ENCODE results near the gene MED22.
A peak's percentile ranks its signal among the peaks of the same experiment; 100 is the strongest.
"Not testable (repeated sequence)": the region's sequence is repeated elsewhere in the genome, so short reads cannot be mapped to it uniquely, and the experiment has no call there.

MED22 gene

GRCh38 chr9:133347985-133348717 is at the start of gene MED22, which contains the start of gene RPL7A:
TSS of gene MED22 (minus strand) at chr9:133348131. CDS start at chr9:133346662, 1,469 bp downstream.
TSS of gene RPL7A (plus strand) at chr9:133348218. CDS start at chr9:133348244, 26 bp downstream.
- peak; percentile 85 for DNase-seq (ENCODE audit: low read depth, low spot score)

DNA sequence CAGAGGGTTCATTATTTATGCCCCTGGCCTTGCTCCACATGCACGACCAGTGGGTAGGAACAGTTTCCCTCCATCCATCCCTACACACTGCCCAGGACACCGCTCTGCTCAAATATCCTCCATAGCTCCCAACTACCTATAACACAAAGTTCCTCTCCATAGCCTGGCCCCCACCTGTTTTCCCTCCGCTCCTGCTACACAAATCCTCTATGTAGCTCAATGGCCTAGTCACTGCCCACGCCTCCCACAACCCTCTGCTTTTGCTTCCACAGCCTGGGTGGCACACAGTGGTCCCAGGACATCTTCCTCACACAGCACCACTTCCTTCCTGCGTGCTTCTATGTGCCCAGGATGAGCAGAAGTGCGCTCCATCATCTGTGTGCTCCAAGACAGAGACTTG is 49.4 kb upstream of the MED22 start:
- DNase-seq (ENCODE audit: low read depth, low spot score): no peak

DNA sequence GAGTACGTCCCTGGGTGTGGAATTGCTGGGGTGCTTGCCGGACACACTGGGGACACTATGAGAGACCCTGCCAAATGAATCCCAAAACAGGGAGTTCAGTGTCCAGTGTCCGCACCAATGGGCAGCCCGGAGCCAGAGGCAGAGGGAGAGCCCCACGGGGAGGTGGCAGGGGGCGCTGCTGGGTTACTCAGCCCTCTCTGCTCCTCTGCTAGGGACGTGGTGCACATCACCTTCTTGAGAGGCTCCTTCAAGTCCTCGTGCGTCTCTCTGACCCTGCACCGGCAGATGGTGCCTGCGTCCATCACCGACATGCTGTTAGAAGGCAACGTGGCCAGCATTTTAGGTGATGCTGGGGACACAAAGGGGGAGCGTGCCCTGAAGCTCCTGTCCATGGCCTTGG is 49.0 kb upstream of the MED22 start:
- DNase-seq (ENCODE audit: low read depth, low spot score): no peak

DNA sequence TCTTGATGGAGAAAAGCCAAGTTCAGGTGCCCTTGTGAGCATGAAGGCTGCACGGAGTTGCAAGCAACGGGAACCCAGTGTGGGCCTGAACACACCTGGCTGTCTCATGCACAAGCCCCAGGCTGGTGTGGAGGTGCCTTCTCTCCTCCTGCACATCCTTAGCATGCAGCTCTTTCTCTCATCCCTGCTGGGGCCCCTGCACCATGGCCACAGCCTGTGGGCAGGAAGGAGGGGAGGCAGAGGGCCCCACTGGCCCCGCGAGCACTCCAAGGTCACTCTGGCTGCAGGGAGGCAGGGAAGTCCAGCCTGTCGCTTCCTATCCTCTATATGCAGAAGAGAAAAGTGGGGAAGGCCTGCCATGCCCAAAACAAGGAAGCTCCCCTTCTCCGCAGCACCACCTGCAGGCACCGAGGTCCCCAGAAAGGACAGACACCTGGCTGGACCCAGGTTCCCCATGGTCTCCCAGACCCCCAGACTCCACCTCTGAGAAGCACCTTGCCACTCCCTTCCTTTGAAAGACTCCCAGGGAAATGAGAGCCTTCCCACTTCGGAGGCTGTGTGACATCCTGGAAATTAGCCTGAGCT is 46.8 kb upstream of the MED22 start:
- no peak for DNase-seq (ENCODE audit: low read depth, low spot score)

DNA sequence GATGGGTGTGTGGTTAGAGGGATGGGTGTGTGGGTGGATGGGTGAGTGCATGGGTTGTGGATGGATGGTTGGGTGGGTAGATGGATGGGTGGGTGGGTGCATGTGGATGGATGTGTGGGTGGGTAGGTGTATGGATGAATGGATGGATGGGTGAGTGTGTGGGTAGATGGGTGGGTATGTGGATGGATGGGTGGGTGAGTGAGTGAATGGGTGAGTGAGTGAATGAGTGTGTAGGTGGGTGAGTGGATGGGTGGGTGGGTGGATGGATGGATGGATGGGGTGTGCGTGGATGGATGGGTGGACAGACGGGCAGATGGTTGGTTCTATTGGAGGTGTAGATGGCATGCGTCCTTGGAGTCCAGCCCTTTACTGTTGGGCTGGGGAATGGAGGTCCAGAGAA is 45.5 kb upstream of the MED22 start:
- DNase-seq (ENCODE audit: low read depth, low spot score): no peak

DNA sequence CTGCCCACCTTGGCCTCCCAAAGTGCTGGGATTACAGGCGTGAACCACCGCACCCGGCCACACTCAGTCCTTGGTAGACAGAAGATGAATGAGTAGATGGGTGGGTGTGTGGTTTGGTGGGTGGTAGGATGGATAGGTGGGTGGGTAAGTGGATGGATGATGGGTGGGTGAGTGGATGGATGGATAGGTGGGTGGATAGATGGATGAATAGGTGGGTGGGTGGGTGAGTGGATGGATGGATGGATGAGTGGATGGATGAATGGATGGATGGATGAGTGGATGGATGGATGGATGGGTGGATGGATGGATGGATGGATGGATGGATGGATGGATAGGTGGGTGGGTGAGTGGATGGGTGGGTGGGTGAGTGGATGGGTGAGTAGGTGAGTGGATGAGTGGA is 44.4 kb upstream of the MED22 start:
- not testable (repeated sequence) for DNase-seq (ENCODE audit: low read depth, low spot score)

DNA sequence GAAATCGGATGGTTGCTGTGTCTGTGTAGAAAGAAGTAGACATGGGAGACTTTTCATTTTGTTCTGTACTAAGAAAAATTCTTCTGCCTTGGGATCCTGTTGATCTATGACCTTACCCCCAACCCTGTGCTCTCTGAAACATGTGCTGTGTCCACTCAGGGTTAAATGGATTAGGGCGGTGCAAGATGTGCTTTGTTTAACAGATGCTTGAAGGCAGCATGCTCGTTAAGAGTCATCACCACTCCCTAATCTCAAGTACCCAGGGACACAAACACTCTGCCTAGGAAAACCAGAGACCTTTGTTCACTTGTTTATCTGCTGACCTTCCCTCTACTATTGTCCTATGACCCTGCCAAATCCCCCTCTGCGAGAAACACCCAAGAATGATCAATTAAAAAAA is 43.5 kb upstream of the MED22 start:
- not testable (repeated sequence) for DNase-seq (ENCODE audit: low read depth, low spot score)

DNA sequence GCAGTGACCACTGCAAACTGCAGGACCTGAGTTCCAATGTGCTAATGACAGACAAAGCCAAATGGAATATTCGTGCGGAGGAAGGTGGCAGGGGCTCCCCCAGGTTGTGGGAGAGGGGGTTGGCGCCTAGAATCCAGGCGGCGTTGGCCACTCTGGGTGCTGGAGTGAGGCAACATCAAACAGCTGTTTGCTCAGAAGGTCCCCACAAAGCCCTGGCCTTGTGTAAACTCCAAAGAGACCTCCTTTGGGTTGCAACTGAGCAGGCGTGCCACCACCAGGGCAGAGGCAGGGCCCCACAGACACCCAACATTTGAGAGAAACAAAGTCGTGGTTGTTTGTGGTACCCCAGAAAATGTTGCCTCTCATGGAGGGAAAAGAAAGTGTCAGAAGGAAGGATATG is 42.8 kb upstream of the MED22 start:
- no peak for DNase-seq (ENCODE audit: low read depth, low spot score)

GRCh38 chr9:133389562-133389961 is 41.6 kb upstream of the MED22 start:
- no peak for DNase-seq (ENCODE audit: low read depth, low spot score)

DNA sequence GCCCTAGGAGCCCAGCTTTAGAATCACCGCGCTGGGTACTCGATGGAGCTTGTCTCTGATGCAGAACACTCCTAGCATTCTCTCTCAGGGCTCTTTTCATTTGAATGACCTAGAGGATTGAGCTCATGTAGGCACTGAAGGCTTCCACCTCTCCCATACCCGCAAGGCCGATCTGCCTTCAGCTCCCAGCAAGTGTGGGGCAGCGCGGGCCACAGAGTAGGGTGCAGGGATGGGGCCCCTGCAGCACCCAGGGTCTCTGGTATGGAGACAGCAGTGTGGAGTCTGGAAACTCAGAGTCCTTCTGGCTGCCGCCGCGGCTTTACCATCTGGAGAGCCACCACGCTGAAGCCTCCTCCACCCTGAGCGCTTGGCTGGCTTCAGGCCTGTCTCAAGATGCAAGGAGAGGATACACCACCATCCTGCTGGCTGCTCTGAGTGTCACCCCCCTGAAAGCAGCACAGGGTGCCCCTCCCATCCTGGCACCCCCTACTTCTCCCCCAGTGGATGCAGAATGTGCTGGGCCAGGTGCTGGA is 41.2 kb upstream of the MED22 start:
- DNase-seq (ENCODE audit: low read depth, low spot score): no peak

DNA sequence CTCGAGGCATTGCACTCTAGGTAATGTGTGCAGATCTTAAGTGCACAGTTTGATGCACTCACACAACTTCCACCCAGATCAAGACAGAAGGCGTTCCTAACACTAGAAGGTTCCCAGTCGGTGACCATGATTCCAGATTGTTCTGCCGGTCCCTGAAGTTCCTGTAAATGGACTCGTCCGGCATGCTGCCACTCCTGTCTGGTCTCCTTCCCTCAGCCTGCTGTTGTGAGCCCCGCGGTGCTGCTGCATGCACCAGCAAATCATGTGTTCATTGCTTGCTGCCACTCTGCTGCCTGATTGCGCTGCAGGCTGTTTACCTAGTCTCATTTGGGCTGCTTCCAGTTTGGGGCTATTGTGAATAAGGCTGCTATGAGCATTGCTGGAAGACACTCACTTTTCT is 39.7 kb upstream of the MED22 start:
- no peak for DNase-seq (ENCODE audit: low read depth, low spot score)

- no peak for DNase-seq (ENCODE audit: low read depth, low spot score)
Observed at GRCh38 chr9:133386338-133386737, 38.4 kb upstream of the MED22 start.

DNA sequence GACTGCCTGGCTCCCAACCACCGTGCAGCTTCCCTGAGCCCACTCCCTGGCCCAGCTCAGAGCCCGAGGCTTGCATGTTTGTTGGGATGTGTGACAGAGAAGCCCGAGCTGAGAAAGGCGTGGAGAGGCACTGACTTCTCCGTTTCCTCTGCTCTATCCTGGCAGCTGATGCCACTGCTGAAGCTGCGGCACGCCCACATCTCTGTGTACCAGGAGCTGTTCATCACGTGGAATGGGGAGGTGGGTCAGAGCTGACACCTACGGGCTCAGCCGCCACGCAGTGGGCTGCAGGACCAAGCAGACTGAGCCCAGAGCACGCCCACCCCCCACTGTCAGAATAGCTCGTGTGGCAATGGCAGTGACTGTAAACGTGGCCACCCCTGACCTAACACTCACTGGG is 37.5 kb upstream of the MED22 start:
- no peak for DNase-seq (ENCODE audit: low read depth, low spot score)

DNA sequence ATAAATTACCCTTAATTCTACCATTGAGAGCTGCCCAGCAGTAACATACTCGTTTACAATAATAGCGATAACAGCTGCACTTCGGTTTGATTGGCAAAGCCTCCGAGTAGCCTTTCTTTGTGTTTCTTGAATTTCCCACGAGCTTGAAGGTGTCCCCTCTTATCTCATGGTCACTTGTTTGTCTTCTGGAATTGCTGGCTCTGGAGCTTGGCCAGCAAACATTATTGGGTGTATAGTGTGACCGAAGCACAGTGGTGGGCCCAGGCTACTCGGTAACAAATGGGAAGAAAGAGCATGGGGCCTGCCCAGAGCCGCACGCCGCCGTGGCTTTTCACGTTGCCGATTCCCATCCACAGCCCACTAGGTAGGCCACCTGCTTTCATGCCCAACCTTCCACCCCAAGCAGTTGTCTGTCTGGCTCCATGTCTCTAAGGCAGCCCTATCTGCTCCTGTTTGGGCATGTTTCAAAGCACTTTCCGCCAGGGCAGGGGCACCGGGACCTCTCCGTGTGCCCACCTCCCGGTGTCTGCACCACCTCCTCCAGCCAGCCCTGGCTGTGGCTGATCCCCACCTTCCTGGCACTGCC is 36.9 kb upstream of the MED22 start:
- no peak for DNase-seq (ENCODE audit: low read depth, low spot score)

DNA sequence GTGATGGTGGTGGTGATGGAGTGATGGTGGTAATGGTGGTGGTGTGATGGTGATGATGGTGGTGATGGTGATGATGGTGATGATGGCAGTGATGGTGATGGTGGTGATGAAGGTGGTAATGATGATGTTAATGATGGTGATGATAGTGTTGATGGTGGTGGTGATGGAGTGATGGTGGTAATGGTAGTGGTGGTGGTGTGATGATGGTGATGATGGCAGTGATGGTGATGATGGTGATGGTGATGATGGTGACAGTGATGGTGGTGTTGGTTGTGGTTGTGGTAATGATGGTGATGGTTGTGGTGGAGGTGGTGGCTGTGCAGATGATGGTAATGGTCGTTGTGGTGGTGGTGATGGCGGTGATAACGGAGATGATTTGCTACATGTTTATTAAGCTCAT is 35.5 kb upstream of the MED22 start:
- no peak for DNase-seq (ENCODE audit: low read depth, low spot score)

DNA sequence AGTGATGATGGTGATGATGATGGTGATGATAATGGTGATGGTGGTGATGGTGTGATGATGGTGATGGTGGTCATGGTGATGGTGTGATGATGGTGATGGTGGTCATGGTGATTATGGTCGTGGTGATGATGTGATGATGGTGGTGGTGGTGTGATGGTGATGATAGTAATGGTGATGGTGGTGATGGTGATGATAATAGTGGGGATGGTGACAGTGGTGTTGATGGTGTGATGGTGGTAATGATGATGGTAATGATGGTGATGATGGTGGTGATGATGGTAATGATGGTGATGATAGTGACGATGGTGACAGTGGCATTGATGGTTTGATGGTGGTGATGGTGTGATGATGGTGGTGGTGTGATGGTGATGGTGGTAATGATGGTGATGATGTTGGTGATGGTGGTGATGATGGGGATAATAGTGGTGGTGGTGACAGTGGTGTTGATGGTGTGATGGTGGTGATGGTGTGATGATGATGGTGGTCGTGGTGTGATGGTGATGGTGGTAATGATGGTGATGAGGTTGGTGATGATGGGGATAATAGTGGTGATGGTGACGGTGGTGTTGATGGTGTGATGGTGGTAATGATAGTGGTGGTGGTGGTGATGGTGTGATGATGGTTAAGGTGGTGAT is 34.7 kb upstream of the MED22 start:
- DNase-seq (ENCODE audit: low read depth, low spot score): no peak

- DNase-seq (ENCODE audit: low read depth, low spot score): no peak
Observed at GRCh38 chr9:133380734-133381133, 32.8 kb upstream of the MED22 start.

GRCh38 chr9:133379153-133380086 is 31.5 kb upstream of the MED22 start:
- DNase-seq (ENCODE audit: low read depth, low spot score): no peak

DNA sequence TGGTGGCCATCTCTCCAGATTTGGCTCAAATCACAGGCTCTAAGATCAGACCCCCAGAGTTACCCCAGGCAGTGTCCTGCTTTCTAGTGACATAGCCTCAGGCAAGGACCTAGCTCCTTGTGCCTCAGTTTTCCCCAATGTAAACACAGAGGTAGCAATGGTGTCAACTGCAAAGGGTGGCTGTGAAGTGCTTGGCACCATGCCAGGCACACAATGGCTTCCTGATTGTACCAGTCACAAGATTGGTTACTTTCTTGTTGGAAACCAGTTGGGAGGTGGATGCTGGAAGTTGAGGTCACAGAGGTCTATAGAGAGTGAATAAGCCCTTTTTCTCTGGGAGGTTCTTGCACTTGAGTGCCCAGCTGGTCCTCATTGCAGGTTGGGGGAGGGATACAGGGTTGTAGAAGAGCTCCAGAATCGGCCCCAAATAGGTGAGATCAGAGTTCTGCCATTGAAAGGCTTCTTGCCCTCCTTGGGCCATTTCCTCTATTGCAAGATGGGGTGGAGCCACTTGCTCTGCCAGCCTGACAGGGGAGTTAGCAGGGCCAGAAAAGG is 30.6 kb upstream of the MED22 start:
- DNase-seq (ENCODE audit: low read depth, low spot score): no peak

- peak; percentile 39 for DNase-seq (ENCODE audit: low read depth, low spot score)
Observed at GRCh38 chr9:133377721-133378216, 29.8 kb upstream of the MED22 start.

DNA sequence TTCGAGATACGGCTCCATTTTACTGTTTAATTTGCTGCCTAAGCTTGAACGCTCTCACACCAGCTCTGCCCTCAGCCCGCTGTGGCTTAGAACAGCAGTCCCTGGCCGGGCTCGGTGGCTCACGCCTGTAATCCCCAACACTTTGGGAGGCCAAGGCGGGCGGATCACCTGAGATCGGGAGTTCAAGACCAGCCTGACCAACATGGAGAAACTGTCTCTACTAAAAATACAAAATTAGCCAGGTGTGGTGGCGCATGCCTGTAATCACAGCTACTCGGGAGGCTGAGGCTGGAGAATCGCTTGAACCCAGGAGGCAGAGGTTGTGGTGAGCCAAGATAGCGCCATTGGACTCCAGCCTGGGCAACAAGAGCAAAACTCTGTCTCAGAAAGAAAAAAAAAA is 29.3 kb upstream of the MED22 start:
- not testable (repeated sequence) for DNase-seq (ENCODE audit: low read depth, low spot score)

Data from brain pericyte (primary cell).